Adrenal gland (tissue), 5 donors: ENCODE measurements around the gene CUEDC1.

Source experiments
- CTCF ChIP-seq, 6 experiments: fragments of 450-650 bp in 4 of 6; fragments of 200-600 bp in 2 of 6; sonication (generic) in 1 of 6; IDR thresholded peaks; 1 replicate in 5 of 6; 2 replicates in 1 of 6; pipeline versions ENCODE4 v1.5.1 to v1.8.0; 2016 to 2021; ENCODE audit warnings: antibody characterized with exemption in 6 of 6, mild to moderate bottlenecking in 2 of 6, moderate library complexity in 1 of 6
- POLR2A ChIP-seq, 2 donors: fragments of 450-650 bp; IDR thresholded peaks; one replicate each; pipeline ENCODE4 v1.6.1; 2017; ENCODE audit warnings: antibody characterized with exemption in 2 of 2, mild to moderate bottlenecking in 2 of 2, moderate library complexity in 1 of 2
- donor health status: DM: no; HTN: no; CAD: no.

- TF ChIP-seq CTCF (IDR thresholded peaks at IDR 0.05) = no peak
- no peak for TF ChIP-seq POLR2A (IDR thresholded peaks at IDR 0.05)
Measured at GRCh38 chr17:57963149-57963511, 7.9 kb upstream of the CUEDC1 start.
